Lower leg skin (tissue), 3 donors: Measurements from ENCODE around the gene NCF2.

Experiments
- CTCF ChIP-seq, 3 donors: fragments of 450-650 bp; IDR thresholded peaks; one replicate each; pipeline ENCODE4 v1.5.1; 2016; ENCODE audit warnings: antibody characterized with exemption in 3 of 3, mild to moderate bottlenecking in 3 of 3, moderate library complexity in 2 of 3
- POLR2A ChIP-seq, 2 donors: fragments of 450-650 bp; IDR thresholded peaks; one replicate each; pipeline ENCODE4 v1.6.1; 2016 to 2017; ENCODE audit warnings: antibody characterized with exemption in 2 of 2, mild to moderate bottlenecking in 1 of 2, moderate library complexity in 1 of 2

GRCh38 chr1:183605904-183606303 is 15.6 kb upstream of the NCF2 start:
- no peak for TF ChIP-seq CTCF (IDR thresholded peaks at IDR 0.05)
- TF ChIP-seq POLR2A (IDR thresholded peaks at IDR 0.05) = no peak
